Endothelial cell of umbilical vein (primary cell): ENCODE data around the gene DNAJC30. TPM values are rescaled to one million over a fixed set of nuclear protein-coding genes. Genes with fewer than 3 reads are reported as not detected.

Source experiments
- BruUV-seq: library from RNA; stranded (reverse); fragments of 400-500 nt; replicated peaks from 2 replicates; lab custom pipeline; 2021; lab: Mats Ljungman, UMichigan
- CTCF ChIA-PET: fragments of 300-600, 350-600 bp; sonication (Branson Sonifier 250); formaldehyde crosslinking; loops from one replicate; lab custom pipeline; 2021; ENCODE audit warnings: antibody characterized with exemption, inconsistent platforms; lab: Charles Lee
- POLR2A ChIA-PET: fragments of 300-600, 350-600 bp; sonication (Branson Sonifier 250); formaldehyde crosslinking; loops from one replicate; lab custom pipeline; 2021; ENCODE audit warnings: antibody characterized with exemption, inconsistent platforms; lab: Charles Lee
- DNase-seq: peaks from one replicate; pipeline ENCODE4 v3.0.0-alpha.2; 2011; ENCODE audit warnings: low read depth, low spot score
- FAIRE-seq: peaks from 2 replicates; lab custom pipeline; 2011; peaks lifted over from hg19 to GRCh38; lab: Jason Lieb, UNC
- H2AFZ ChIP-seq: 2 replicates; pipeline ENCODE4 v1.6.0; 2012; ENCODE audit warnings: low read depth, low read length, control low read depth, inconsistent platforms
- H3K27ac ChIP-seq: 2 replicates; pipeline ENCODE4 v1.5.1; 2011; ENCODE audit warnings: low read depth, mild to moderate bottlenecking, control low read depth, low read length, moderate library complexity; ENCODE audit not compliant: insufficient read depth
- H3K27me3 ChIP-seq, 2 experiments: 2 replicates each; pipeline versions ENCODE4 v1.6.0 to v1.6.1; 2011; ENCODE audit warnings: low read length in 2 of 2, mixed read lengths in 1 of 2; ENCODE audit not compliant: control insufficient read depth in 2 of 2, insufficient read depth in 2 of 2
- H3K36me3 ChIP-seq, 2 experiments: 2 replicates in 1 of 2; 3 replicates in 1 of 2; pipeline ENCODE4 v1.5.1; 2011; ENCODE audit warnings: low read length in 2 of 2, mild to moderate bottlenecking in 1 of 2, moderate library complexity in 1 of 2; ENCODE audit not compliant: control insufficient read depth in 2 of 2, insufficient read depth in 2 of 2; ENCODE audit errors: extremely low read depth in 1 of 2
- H3K4me1 ChIP-seq: 3 replicates; pipeline ENCODE4 v1.5.1; 2011; ENCODE audit warnings: mild to moderate bottlenecking, low read length; ENCODE audit not compliant: control insufficient read depth, insufficient read depth; ENCODE audit errors: extremely low read depth
- H3K4me2 ChIP-seq: 2 replicates; pipeline ENCODE4 v1.6.1; 2011; ENCODE audit warnings: low read length, control low read depth, mixed read lengths; ENCODE audit not compliant: insufficient read depth
- H3K4me3 ChIP-seq, 3 experiments: fragments of 200-600 bp in 1 of 3; sonication (generic), shearing (Covaris generic) in 1 of 3; replicated peaks in 1 of 3; 2 replicates each; pipeline ENCODE4 v1.5.1; 2011 to 2016; ENCODE audit warnings: control low read depth in 3 of 3, low read length in 3 of 3, mild to moderate bottlenecking in 2 of 3, inconsistent platforms in 1 of 3, low read depth in 1 of 3, moderate library complexity in 1 of 3; ENCODE audit not compliant: insufficient read depth in 1 of 3
- H3K79me2 ChIP-seq: 2 replicates; pipeline ENCODE4 v1.6.0; 2012; ENCODE audit warnings: low read length, inconsistent platforms; ENCODE audit not compliant: control insufficient read depth, insufficient read depth
- H3K9ac ChIP-seq: replicated peaks from 2 replicates; pipeline ENCODE3; 2011; ENCODE audit warnings: low read length, control low read depth; ENCODE audit not compliant: insufficient read depth; ENCODE audit errors: extremely low read depth
- H3K9me1 ChIP-seq: replicated peaks from 3 replicates; pipeline ENCODE4 v1.6.0; 2011; ENCODE audit warnings: mild to moderate bottlenecking, low read length; ENCODE audit not compliant: control insufficient read depth, insufficient read depth; ENCODE audit errors: extremely low read depth
- H3K9me3 ChIP-seq: replicated peaks from 2 replicates; pipeline ENCODE4 v1.5.1; 2012; ENCODE audit warnings: low read length, inconsistent platforms; ENCODE audit not compliant: control insufficient read depth, insufficient read depth
- H4K20me1 ChIP-seq: replicated peaks from 2 replicates; pipeline ENCODE3; 2011; ENCODE audit warnings: mild to moderate bottlenecking, low read length; ENCODE audit not compliant: control insufficient read depth, insufficient read depth; ENCODE audit errors: extremely low read depth
- CTCF ChIP-seq, 2 donors: IDR thresholded peaks; 1 replicate in 1 of 2; 2 replicates in 1 of 2; pipeline ENCODE4 v1.5.1; 2011; ENCODE audit warnings: low read length in 2 of 2, mild to moderate bottlenecking in 2 of 2, moderate library complexity in 2 of 2, control low read depth in 1 of 2, inconsistent platforms in 1 of 2, low read depth in 1 of 2; ENCODE audit not compliant: insufficient read depth in 1 of 2; ENCODE audit errors: extremely low read depth in 1 of 2
- EZH2 ChIP-seq: IDR thresholded peaks from 2 replicates; pipeline ENCODE4 v1.6.1; 2012; ENCODE audit warnings: borderline replicate concordance, low read depth, mild to moderate bottlenecking, moderate library complexity, low read length, inconsistent platforms; ENCODE audit not compliant: severe bottlenecking
- FOS ChIP-seq: IDR thresholded peaks from 2 replicates; pipeline ENCODE4 v1.6.1; 2011; ENCODE audit warnings: mild to moderate bottlenecking, low read length, moderate library complexity, borderline replicate concordance; ENCODE audit not compliant: insufficient read depth
- GATA2 ChIP-seq: IDR thresholded peaks from 2 replicates; pipeline ENCODE4 v1.7.0; 2011; ENCODE audit warnings: low read depth, mild to moderate bottlenecking, moderate library complexity, mixed read lengths, low read length; ENCODE audit not compliant: insufficient read length, insufficient read depth
- JUN ChIP-seq: IDR thresholded peaks from 2 replicates; pipeline ENCODE4 v1.6.1; 2011; ENCODE audit warnings: borderline replicate concordance, low read depth; ENCODE audit not compliant: insufficient read length, insufficient read depth
- MYC ChIP-seq: IDR thresholded peaks from one replicate; pipeline ENCODE4 v1.6.1; 2011; ENCODE audit warnings: mild to moderate bottlenecking, low read depth, low read length
- POLR2A ChIP-seq: IDR thresholded peaks from 2 replicates; pipeline ENCODE4 v1.6.1; 2012; ENCODE audit warnings: low read depth, mild to moderate bottlenecking, control low read depth, low read length
- POLR2AphosphoS5 ChIP-seq: IDR thresholded peaks from 2 replicates; pipeline ENCODE4 v1.6.1; 2012; ENCODE audit warnings: low read depth, mild to moderate bottlenecking, control low read depth, low read length, moderate library complexity; ENCODE audit not compliant: insufficient read depth
- dilution Hi-C: fragments of 300-500 bp; cut with MboI; formaldehyde crosslinking; loops from one replicate; pipeline ENCODE4 v1.15.0; 2019; ENCODE audit warnings: low sequenced_read_pairs; ENCODE audit not compliant: extremely low pct_ligation_motif_present
- intact Hi-C: fragments of 100-400 bp; cut with micrococcal nuclease; formaldehyde crosslinking; loops from one replicate; pipeline ENCODE4 v1.10.0; 2022
- polyA plus RNA-seq, 4 experiments: library from polyadenylated mRNA; depleted of rRNA in 3 of 4; stranded (reverse) in 3 of 4; unstranded in 1 of 4; fragments of >200 nt; gene quantifications; 2 replicates each; pipeline versions ENCODE4 v1.2.1 to v1.2.3, GENCODE V29; 2011 to 2012; ENCODE audit warnings: missing spikeins in 1 of 4
- total RNA-seq: library from RNA; stranded (reverse); gene quantifications from 2 replicates; pipeline ENCODE4 v1.2.3, GENCODE V29; 2021
- TF ChIP-seq, protein P1 (sequence below): IDR thresholded peaks from 2 replicates; pipeline ENCODE4 v1.6.1; 2011; ENCODE audit not compliant: insufficient read depth, insufficient read length

DNAJC30 gene
- total and polyA plus RNA-seq, 2 donors (not counting 3 experiments of a cell fraction or from before 2014, with no cell fraction given): 10.6 to 11.9 TPM

- TF ChIP-seq CTCF (IDR thresholded peaks at IDR 0.05; ENCODE audit: extremely low read depth in 1 of 2, insufficient read depth in 1 of 2, low read depth in 1 of 2, low read length in 2 of 2) (peak; percentile 54 to 68), POLR2A (no peak), EZH2 (no peak), FOS (no peak), MYC (no peak), POLR2AphosphoS5 (peak; percentile 23), GATA2 (no peak), JUN (no peak)
- TF ChIP-seq, protein P1, sequence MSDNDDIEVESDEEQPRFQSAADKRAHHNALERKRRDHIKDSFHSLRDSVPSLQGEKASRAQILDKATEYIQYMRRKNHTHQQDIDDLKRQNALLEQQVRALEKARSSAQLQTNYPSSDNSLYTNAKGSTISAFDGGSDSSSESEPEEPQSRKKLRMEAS: no peak
- Histone ChIP-seq H3K79me2 (no peaks in the 10 kb centered on the region), H3K9me3 (no peaks in the 10 kb centered on the region), H3K36me3 (peaks cover 7 to 30% of the 10 kb centered on the region in 2 experiments), H3K4me3 (no peak overlapping the region), H3K9me1 (no peaks in the 10 kb centered on the region), H3K9ac (no peak overlapping the region), H3K4me1 (no peaks in the 10 kb centered on the region), H4K20me1 (no peaks in the 10 kb centered on the region), H3K4me2 (no peak overlapping the region), H3K27ac (no peak overlapping the region), H3K27me3 (no peaks in the 10 kb centered on the region), H2AFZ (no peak overlapping the region)
- dilution Hi-C loops (no loop called here), intact Hi-C loops (no loop called here)
- POLR2A ChIA-PET: no interaction called here
- no TSS peak for BruUV-seq
- CTCF ChIA-PET: interaction anchor here (1.0 to 3.2 kb wide), 11 partner anchors 9 to 95 kb away, joined by 3 to 26 read pairs (median 9); partner anchors contain the start of gene STX1A
- FAIRE-seq (peak; percentile 58), DNase-seq (peak; percentile 46)
Observed at GRCh38 chr7:73701357-73701995, 18.2 kb upstream of the DNAJC30 start.
